ENCODE data around the gene CELA1.
A peak's percentile ranks its signal among the peaks of the same experiment; 100 is the strongest.

The CELA1 gene

DNA sequence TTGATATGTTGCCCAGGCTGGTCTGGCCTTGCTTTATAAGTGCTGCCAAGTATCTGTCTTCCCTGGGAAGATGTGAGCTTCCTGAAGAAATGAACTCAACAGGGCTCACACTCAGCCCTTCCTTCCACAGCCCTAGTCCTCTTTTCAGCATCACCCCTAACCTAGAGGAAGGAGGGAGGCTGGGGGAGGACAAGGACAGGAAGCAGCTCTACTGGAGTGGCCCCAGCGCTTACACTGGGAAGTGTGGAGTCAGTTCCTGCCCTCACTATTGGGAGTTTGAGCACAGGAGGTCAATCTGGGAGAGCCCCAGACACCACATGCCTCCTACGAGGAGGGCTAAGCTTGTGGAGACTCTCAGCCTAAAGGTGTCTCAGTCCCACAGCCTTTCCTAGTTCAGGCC lies 27.9 kb upstream of the CELA1 start:
- DNase-seq: no peak

DNA sequence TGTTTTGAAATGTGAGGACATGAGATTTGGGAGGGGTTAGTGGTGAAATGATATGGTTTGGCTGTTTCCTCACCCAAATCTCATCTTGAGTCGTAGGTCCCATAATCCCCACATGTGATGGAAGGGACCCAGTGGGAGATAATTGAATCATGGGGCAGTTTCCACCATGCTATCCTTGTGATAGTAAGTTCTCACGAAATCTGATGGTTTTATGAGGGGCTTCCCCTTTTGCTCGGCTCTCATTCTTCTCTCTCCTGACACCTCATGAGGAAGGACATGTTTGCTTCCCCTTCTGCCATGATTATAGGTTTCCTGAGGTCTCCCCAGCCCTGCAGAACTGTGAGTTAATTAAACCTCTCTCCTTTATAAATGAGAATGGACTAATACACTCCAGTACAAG lies 26.7 kb upstream of the CELA1 start:
- no peak for DNase-seq

DNA sequence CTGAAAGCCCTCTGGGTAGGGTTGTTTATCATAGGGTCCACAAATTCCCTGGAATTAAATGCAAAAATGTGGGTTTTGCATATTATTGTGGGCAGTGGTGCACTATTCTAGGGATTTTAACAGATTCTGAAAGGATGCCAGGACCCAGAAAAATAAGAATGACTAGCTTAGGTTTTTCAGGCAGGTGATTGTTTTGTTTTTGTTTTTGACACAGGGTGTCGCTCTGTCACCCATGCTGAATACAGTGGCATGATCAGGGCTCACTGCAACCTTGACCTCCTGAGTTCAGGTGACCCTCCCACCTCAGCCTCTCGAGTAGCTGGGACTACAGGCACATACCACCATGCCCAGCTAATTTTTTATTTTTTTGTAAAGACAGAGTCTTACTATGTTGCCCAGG lies 25.5 kb upstream of the CELA1 start:
- DNase-seq: no peak

GRCh38 chr12:51371295-51371953 lies 24.9 kb upstream of the CELA1 start:
- no peak for DNase-seq

- DNase-seq: no peak
Measured at GRCh38 chr12:51370667-51371066, 24.2 kb upstream of the CELA1 start.

DNA sequence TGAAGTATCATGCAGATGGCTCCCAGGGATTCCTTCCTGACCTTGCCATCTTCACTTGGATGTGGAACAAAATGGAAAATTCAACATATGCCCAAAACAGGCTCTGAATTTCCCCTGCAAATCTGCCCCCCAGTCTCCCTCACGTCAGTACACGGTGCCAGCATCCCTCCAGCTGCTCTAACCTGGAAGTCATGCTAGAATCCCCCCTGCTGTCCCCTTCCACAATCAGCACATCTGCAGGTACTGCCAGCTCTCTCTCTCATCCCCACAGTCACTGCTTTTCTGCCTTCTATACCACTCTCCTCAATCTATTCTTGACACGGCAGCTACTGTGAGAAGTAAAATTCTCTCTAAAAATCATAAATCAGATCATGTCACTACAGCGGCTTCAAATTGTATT lies 23.1 kb upstream of the CELA1 start:
- no peak for DNase-seq

GRCh38 chr12:51368640-51369517 lies 22.4 kb upstream of the CELA1 start:
- no peak for DNase-seq

DNA sequence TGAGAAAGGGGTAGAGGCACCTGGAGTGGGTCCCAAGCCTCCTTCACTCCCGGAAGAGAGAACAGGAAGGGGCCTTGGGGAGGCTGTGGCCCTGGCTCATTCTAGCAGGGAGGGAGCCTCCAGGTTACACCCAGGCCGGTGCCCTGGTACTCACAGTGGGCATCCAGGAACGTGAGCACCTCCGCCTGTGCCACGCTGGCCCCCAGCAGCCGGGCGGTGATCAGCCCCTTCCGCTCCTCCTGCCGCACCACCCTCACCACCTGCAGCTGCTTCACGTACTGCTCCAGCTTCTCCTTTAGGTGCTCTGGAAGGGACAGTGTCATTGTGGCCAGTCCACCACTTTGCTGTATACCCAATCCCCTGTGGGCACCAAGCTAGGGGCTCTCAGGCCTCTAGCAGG lies 18.8 kb upstream of the CELA1 start:
- DNase-seq: no peak

- no peak for DNase-seq
Measured at GRCh38 chr12:51364001-51364400, 17.5 kb upstream of the CELA1 start.

- DNase-seq: no peak
Measured at GRCh38 chr12:51362747-51363342, 16.4 kb upstream of the CELA1 start.

- no peak for DNase-seq
Measured at GRCh38 chr12:51362307-51362706, 15.8 kb upstream of the CELA1 start.

- no peak for DNase-seq
Measured at GRCh38 chr12:51361161-51362016, 14.9 kb upstream of the CELA1 start.

GRCh38 chr12:51360315-51360714 lies 13.8 kb upstream of the CELA1 start:
- no peak for DNase-seq

DNA sequence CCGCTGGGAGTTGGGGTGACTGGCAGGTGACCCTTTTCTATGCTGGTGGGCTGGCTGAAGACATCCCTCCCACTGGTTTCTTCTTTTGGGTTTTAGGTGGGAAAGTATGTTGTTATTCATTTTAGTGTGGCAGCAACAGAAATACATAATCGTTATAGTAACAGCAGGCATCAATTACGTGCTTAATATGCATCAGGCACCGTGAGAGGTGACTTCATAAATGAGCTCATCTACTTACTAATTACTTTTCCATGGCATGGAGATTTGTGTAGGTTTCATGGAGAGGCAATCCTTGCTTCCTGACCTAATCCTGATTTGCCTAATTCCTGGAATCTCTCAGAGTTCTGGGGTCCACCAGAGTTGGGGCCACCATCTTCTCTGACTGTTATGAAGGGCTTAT lies 13.4 kb upstream of the CELA1 start:
- DNase-seq: no peak

DNA sequence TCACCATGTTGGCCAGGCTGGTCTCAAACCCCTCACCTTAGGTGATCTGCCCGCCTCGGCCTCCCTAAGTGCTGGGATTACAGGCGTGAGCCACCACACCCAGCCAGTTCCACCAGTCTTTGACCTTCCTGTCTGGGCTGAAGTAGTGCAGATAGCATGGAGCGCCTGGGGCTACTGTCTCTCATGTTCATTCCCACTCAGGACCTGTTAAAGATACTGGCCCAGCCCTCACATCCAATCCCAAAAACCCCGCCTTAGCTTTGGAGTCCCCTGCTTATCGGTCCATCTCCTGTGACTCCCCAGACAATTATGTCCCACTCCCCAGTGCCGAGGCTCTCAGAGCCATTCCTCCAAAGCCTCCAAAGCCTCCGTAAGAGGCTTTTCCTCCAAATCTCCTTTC lies 12.0 kb upstream of the CELA1 start:
- no peak for DNase-seq

- DNase-seq: no peak
Measured at GRCh38 chr12:51357374-51358047, 11.0 kb upstream of the CELA1 start.

GRCh38 chr12:51351913-51352532 lies 5.5 kb upstream of the CELA1 start:
- peak; percentile 31 for DNase-seq

DNA sequence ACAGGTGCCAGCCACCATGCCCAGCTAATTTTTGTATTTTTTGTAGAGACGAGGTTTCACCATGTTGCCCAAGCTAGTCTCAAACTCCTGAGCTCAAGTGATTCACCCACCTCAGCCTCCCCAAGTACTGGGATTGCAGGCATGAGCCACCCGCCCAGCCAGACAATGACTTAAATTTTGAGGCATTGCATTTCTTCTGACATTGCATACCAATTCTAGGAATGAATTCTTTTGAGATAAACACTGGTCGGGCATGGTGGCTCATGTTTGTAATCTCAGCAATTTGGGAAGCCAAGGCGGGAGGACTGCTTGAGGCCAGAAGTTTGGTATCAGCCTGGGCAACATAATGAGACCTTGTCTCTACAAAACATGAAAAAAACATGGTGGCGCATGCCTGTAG lies 2.5 kb upstream of the CELA1 start:
- DNase-seq: no peak

- DNase-seq: no peak
Measured at GRCh38 chr12:51348116-51348515, 1.6 kb upstream of the CELA1 start.

GRCh38 chr12:51345681-51346080 lies 798 bp downstream of the CELA1 start:
- no peak for DNase-seq

- DNase-seq: no peak
Measured at GRCh38 chr12:51343201-51343600, 3.3 kb downstream of the CELA1 start.

GRCh38 chr12:51342416-51342815 lies 4.1 kb downstream of the CELA1 start:
- no peak for DNase-seq
